T-helper 2 cell treated with Interferon-gamma antibody and Interleukin-4, amounts not matched to agents 100 ng/mL and 5 ng/mL, for 36 hours (primary cell): ENCODE data around the gene SWAP70. TPM values are rescaled to one million over a fixed set of nuclear protein-coding genes. Genes with fewer than 3 reads are reported as not detected.

ENCODE experiments used
- intact Hi-C: fragments of 100-400 bp; cut with micrococcal nuclease; formaldehyde crosslinking; loops from one replicate; pipeline ENCODE4 v1.15.1; 2023
- total RNA-seq: library from RNA; stranded (reverse); gene quantifications from 2 replicates; pipeline ENCODE4 v1.2.3, GENCODE V29; 2022

SWAP70 gene
- total RNA-seq, 1 donor from 2014 or later, result 7.1 TPM

DNA sequence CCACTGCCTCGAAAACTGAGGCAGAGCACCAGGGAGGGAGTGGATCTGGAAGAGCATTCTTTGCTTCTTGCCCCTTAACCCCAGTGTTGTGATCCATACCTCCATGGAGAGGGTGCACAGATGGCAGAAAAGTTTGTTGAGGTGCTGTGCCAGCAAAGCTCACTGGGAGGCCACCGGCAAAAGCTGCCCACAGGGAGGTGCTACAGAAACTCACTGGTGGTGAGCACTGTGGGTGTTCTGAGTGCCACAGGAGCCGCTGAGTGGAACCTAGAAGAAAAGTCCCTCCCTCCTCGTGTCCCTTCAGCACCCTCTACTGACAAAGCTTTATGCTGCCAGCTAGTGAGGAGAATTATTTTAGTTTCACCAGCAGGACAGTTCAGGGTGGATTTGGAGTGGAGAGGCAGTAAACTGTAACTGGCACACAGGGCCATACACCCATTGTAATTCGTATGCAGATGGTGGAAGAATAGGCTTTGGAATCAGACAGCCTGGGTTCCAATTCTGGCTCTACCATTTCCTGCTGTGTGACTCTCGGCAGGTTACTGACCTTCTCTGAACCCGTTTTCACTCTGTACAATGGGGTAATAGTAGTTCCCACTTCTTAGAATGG is 84.6 kb downstream of the SWAP70 start:
- intact Hi-C loops, result loop anchor here (1.0 kb wide), 2 partner anchors 134 to 213 kb away; no protein-coding TSS in a partner anchor

DNA sequence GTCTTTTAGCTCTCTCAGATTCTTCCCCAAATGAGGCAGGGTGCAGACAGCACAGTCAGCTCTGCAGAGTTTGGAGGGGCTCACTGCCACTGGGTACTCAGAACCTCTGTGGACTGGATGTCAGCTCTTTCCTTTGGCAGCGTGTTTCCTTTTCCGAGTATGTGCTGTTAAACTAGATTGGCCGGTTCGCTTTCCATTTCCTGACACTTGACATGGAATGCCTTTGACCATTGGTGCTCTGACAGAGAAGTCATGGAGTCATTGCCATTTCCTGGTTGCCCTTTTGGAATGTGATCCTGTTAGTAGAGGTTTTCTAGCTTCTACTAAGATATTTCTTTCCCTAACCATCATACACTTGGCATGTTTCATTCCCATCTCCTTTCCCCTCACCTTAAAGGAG is 86.7 kb downstream of the SWAP70 start:
- intact Hi-C loops, result loop anchor here (10.0 kb wide), 3 partner anchors 454 to 994 kb away; partner anchors contain the start of gene AKIP1

DNA sequence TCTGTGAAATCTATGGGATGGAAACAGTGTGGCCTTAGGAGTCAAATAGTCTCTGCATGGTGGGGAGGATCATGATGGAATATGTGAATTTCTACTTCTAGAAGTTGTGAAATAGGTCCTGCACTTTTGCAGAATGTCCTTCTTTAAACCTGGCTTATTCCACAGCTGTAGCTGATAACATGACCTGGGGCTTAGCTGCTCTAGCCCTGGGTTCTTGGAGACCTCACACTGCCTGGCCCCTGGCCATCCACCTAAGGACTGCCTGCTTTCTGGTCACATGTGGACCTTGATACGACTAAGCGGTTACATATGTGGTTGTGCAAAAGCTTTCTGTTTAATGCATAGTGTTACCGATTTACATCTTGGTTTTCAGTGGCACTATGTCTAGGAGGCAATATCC is 88.2 kb downstream of the SWAP70 start:
- intact Hi-C loops, result loop anchor here (10.0 kb wide), 3 partner anchors 453 to 993 kb away; partner anchors contain the start of gene AKIP1

DNA sequence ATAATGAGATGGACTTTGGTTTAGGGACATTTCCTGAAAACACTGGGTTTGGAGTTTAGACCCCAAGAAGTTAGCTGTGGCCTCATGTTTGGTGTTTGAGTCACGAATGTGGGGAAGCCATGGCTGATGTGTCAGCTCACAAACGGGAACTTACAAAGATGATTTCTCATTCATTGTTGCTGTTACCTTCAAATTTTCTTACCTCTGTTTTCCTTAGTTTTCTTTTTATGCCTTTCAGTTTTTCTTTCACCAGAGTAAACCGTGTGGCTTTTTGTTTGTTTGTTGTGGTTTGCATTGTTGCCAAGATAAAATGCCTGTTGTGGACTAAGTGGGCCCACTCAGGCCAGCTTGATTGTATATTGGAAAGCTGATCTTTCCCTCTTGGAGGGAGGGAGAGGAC is 89.1 kb downstream of the SWAP70 start:
- intact Hi-C loops, result loop anchor here (10.0 kb wide), 3 partner anchors 452 to 992 kb away; partner anchors contain the start of gene AKIP1

DNA sequence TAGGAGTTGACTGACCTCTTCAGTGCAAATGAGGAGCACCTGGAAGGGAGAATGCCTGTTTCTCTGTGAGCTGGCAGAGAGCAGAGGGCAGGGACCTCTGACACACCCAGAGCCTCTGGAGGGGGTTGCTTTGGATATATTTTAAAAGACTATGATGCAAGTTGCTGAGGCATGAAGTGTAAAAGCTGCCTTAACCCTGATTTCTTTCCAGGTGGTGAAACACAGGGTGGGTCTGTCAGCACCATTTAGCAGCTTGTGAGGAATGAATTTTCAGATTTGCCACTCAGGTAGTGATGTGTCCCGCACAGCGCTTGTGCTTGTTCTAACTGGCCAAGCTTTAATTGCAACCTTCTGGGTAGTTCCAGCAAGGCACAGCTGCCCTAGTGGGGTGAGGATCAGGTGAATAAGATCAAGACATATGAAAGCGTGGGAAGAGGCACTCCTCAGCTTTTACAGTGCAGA is 90.2 kb downstream of the SWAP70 start:
- intact Hi-C loops, result loop anchor here (10.0 kb wide), 3 partner anchors 451 to 991 kb away; partner anchors contain the start of gene AKIP1

DNA sequence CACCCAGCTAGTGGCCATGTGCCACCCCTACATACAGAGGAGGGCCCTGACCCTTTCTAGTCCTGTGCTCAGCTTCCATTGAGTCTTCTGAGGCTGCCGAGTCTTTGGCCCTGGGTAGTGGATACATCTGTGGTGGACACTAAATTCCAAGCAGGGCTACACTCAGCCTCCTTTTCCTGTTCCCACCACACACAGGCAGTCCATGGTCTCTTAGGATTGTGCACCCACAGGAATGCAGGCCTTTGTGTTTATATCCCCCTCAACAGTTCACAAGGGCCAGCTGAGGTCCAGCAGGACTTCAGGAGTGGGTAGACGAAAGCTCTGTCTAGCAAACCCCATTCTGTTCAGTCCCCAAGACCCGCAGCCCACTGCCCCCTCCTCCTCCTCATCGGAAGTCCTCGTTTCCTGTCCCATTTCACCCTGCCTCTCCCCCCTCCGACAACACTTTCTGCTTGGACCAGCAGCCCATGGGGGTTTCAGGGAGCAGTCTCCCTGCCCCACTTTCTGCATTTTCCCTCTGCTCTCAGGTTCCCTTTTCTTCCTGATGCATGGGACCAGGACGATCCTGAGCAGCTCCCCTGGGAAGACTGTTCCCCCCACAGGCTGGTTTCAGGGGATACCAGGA is 91.8 kb downstream of the SWAP70 start:
- intact Hi-C loops, result loop anchor here (5.0 to 10.0 kb wide), 5 partner anchors 87 to 989 kb away; partner anchors contain the start of genes AKIP1 and SWAP70

DNA sequence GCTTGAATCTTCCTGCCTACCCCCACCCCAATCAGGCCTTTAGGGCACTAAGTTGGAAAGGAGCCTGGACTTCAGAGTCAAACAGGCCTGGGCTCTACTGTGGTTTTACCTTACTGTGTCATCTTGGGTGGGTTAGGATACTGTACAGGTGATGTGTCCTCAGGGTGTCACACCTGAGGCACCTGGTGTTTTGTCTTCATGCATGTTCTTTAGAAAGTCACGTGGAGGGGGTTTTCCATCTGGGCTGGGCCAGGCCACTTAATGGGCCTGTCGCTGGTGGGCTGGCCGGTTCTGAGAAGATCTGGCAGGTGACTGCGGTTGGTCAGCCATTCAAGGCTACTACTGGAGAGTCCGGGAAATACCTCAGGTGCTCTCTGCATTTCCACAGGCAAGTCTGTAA is 92.6 kb downstream of the SWAP70 start:
- intact Hi-C loops, result loop anchor here (5.0 to 10.0 kb wide), 5 partner anchors 86 to 988 kb away; partner anchors contain the start of genes AKIP1 and SWAP70

DNA sequence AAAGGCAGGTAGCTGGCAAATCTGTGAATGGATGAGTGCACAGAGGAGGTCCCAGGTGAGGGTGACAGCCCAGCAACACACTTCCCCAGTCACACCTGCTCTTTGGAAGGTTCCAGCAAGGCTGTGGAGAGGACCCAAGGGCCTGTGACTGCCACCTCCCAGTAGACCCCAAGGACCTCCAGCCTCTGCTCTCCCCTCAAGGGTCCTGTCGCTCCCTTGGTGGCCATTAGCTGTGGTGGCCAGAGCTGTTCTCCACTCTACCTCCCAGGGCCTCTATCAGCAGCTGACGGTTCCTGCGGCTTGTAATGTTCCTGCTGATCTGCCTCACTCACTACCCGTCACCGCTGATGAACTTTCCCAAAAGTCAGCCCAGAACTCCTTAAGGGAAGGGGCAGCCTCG is 93.0 kb downstream of the SWAP70 start:
- intact Hi-C loops, result loop anchor here (5.0 to 10.0 kb wide), 5 partner anchors 85 to 988 kb away; partner anchors contain the start of genes AKIP1 and SWAP70

DNA sequence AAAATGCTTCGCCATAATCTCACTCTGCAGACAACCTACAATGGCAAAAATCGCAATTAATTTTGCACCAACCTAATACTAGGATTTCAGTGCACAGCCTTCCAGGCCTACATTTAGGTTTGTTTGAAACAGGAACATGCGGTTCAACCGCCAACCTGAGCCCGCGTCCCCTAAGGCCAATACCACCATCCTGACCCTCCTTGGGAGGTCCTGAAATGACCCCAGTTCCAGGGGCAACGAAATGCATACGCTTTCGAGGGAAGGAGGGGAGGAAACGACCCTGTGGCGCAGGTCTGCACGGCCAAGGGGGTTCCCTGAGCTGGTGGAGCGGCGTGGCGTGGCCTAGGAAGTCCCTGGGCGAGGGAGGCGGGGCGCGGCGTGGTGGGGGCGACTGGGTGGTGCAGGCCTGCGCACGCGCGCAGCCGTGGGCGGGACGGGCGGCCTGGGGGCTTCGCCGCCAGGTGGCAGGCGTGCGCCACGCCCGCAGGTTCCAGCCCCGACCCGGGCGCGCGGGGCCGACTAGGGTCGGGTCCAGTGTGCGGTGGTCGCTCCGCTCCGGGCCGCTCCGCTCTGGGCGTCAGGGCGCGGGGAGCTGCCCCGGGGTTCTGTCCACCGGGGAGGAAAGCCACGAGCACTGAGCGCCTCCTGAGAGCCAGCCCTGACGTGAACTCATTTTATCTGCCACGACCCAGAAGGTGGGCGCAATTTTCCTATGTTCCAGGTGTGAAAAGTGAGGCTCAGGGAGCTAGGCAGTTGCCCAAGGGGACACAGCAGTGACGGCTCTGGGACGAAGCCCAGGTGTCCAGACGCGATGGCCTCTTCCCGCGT is 94.1 kb downstream of the SWAP70 start:
- intact Hi-C loops, result loop anchor here (1.0 to 10.0 kb wide), 12 partner anchors 84 to 987 kb away; partner anchors contain the start of genes AKIP1, SWAP70, TMEM9B and WEE1

DNA sequence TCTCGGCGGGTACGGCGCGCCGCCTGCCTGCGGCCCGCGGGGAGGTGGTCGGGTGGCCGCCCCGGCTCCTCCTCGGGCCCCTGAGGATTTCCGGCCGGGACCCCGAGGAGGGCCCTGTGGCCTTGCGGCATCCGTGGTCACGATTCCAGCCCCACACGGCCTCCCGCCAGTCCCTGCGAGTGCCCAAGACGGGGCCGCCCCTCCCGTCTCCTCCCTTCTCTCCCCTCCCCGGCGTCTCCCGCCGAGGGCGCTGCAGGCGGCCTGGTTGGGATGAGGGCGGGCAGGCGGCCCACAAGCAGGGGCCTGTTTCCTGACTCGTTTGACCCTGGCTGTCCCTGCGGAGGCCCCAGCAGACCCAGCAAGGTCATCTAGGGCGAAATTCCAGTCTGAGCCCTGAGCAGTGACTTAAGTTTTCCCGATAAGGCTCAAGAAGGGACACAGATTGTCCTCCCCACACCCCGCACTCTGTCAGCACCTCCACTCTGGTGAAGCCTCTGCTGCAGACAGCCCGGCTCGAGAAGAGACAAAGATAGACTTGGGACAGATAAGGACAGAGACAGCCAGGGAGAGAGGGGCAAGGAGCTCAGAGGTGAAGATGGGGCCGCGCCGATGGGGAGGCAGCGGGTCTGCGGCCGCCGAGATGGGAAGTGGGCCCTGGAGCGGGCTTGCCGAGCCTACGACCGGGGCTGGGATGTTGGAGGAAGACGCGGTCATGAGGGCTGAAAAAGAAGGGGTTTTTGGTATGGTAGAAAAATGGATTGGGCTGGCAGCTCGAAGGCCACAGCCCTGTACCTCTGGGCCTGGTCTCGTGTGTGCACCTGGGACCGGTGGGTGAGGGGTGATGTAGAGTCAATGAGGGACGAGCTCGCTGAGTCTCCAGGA is 95.0 kb downstream of the SWAP70 start:
- intact Hi-C loops, result loop anchor here (1.0 to 10.0 kb wide), 12 partner anchors 83 to 986 kb away; partner anchors contain the start of genes AKIP1, SWAP70, TMEM9B and WEE1

DNA sequence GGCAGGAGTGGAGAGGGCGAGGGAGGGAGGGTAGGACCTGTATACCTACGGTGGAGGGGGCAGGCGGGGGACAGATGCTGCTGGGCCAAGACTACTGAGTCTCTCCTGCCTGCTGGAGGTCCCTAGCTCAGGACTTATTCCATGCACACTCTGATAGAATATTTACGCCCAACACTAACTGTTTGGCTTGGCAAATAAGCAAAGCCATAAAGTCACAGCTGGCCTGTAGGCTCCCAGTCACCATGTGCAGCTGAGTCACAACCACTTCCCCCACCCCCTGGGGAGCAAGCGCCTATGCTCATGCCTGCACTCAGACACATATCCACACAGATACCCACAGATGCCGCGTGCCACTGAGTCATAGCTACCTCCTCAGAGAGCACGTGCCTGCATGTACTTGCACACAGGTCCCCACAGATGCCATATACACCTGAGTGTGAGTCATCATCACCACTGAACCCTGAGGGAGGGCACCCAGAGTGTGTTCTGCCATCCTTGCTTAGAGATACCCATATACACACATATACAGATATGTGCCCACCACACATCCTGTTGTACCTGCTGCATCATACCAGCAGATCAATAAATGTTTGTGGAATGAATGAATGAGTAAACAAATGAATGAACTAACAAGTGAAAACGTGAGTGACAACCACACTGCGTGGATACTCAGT is 95.8 kb downstream of the SWAP70 start:
- intact Hi-C loops, result loop anchor here (2.0 to 10.0 kb wide), 7 partner anchors 83 to 985 kb away; partner anchors contain the start of genes AKIP1 and SWAP70

DNA sequence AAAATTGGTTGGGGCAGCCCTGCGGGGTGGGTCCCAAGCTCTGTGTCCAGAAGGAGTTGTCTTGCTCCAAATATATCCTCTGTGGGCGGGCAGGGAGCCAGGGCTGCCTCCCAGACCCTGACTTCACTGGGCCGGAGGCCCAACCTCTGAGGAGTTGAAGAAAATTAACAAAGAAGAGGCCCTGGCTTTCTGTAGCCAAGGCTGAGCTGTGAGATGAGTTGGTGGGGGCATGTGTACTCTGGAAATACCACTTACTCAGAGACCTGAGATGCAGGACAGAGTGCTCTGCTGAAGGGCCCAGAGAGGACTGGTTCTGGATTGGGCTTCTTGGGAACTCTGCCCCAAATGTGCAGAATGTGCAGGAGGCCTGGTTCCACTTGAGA is 96.3 kb downstream of the SWAP70 start:
- intact Hi-C loops, result no loop called here

DNA sequence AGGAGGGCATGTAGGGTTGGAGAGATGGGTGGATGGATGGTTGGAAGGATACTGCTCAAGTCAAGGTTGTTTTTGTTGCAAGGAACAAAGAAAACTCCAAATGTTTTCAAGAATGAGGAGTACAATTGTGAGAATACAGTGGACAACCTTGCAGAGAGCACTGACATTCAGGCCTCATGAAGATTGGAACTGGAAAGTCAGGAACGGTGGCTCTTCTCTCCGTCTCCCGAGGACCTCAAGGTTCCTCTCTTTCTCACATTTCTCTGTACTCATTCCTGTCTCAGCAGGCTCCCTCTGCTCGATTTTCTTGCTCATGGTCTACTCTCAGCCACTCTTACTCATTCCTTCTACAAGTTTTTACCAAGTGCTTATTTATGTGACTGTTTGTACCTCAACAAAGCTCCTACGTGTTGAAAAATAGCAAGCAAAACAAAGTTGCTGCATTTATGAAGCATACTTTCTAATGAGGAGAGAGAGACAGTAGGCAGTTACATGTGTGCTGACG is 97.6 kb downstream of the SWAP70 start:
- intact Hi-C loops, result no loop called here

DNA sequence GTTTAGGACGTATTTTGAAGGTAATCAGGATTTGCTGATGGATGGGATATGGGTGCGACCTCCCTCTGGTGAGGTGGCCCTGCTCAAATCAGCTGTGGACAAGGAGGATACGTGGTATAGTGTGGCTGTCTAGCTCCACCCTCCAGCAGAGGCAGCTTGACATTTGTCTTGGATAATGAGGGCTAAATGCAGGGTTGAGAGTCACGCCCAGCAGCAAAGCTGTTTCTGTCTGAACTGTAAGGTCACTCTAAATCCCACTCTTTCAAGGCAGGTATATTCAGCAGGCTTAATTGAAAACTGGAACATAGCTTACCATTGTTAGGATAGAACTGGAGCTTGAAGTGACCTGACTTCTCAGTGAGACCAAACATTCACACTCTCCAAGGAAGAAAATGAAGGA is 98.7 kb downstream of the SWAP70 start:
- intact Hi-C loops, result no loop called here

DNA sequence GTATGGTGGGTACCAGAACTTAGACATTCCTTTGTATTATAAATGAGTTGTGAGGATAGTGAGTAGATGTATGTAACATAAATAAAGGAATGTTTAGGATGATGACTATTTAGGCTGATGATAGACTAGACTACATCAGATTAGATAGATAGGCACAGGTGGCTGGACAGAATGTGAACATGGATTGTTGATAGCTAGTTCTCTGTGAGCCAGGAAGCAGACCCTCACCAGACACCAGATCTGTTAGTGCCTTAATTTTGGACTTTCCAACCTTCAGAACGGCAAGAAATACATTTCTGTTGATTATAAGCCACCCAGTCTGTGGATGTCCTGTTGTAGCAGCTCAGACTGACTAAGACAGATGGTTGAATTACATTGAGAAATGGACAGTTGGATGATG is 99.4 kb downstream of the SWAP70 start:
- intact Hi-C loops, result no loop called here

DNA sequence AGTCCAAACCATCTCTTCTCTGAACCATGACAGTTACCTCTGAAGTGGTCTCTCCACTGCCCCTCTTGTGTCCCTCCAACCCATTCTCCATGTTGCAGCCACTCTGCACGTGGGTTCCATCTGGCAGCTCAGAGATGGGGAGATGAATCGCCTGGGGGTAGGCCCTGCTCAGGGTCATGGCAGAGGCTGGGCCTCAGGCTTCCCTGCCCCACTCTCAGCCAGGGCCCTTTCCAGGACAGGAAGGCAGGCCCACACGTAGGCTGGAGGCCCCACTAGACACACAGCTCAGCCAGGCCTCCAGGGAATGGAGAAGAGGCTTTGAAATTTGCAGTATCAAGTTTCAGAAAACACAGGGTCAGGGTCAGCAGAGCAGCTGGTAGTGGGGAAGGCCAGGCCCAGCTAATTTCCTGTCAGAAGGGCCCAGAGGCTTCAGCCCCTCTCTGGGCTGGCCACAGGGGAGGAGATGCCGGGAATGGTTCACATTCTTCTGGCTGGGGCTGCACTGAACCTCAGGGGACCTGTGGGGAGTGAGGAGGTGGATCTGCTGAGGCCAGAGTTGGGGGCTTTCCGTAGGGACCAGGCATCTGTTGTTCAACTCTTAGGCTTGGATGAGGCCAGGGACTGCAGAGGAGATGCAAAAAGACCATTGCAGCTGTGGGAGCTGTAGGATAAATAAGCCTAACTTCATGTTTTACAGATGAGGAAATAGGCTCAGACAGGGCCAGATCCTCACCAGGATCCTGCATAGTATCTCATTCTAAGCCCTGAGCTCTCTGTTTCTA is 101.6 kb downstream of the SWAP70 start:
- intact Hi-C loops, result no loop called here

DNA sequence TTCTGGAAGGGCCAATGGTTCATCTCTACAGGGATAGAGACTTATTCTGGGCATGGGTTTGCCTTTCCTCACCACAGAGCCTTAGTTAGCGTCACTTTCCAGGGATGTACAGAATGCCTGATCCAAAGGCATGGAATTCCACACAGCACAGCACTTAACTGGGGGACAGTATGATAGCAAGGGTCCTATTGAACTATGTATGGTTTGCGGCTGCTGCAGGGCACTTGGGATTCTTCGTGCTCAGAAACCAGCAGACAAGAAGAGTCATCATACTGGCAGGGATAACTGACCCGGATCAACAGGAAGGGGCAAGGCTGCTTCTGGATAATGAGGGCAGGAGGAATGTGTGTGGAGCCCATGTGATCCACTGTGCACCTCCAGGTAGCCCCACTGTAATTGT is 105.7 kb downstream of the SWAP70 start:
- intact Hi-C loops, result no loop called here

DNA sequence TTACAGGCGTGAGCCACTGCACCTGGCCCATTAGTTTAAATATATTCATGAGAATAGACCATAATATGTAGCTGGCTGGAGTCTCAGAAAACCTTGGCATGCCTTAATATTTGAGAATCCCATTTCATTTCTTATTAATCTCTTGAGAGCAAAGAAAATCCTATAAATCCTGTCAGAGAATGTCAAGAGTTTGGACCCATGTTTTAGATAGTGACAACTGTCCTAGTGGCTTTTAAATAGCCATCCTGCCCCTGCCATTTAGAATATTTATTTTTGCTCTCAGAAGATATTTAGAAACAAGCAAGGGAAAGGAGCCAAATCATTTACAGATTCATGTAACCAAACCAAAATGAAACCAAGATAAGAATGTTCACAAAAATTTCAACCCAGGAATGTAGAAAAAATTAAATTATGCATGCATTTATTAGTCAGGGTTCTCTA is 107.2 kb downstream of the SWAP70 start:
- intact Hi-C loops, result no loop called here

DNA sequence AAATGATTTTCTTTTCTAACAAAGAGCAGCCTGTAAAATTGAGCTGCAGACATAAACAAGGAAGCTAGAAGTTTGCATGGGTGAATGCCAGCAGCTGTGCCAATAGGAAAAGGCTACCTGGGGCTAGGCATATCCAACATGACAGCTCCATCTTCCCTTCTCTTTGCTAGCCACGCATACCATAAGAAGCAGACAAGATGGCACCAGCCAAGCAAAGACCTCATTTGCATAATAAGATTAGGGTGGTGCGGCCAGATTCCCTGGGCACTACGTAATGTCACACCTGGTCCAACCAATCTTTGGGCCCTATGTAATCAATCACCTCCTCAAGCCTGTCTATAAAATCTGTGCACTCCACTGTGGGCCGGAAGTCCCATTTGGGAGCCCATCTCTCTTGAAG is 108.3 kb downstream of the SWAP70 start:
- intact Hi-C loops, result no loop called here
